Right lobe of liver (tissue), 4 donors: ENCODE data around the gene NAV2.

Experiments used
- CTCF ChIP-seq, 4 donors: fragments of 200-600 bp in 3 of 4; fragments of 450-650 bp in 1 of 4; IDR thresholded peaks; one replicate each; pipeline versions ENCODE4 v1.5.1 to v1.8.0; 2016 to 2022; ENCODE audit warnings: antibody characterized with exemption in 4 of 4, mild to moderate bottlenecking in 2 of 4
- POLR2A ChIP-seq: fragments of 450-650 bp; IDR thresholded peaks from one replicate; pipeline ENCODE4 v1.6.1; 2017; ENCODE audit warnings: antibody characterized with exemption, mild to moderate bottlenecking
- donor health status: DM: no; HTN: no; CAD: no.
- donor health status: DM: no; HTN: no; CAD: no.
- donor health status: DM: no; HTN: yes; CAD: no.

GRCh38 chr11:19992998-19993397 lies 280.4 kb downstream of the NAV2 start:
- TF ChIP-seq CTCF (IDR thresholded peaks at IDR 0.05) (no peak), POLR2A (no peak)
